ENCODE measurements around the gene GAS2. TPM values are rescaled to one million over a fixed set of nuclear protein-coding genes. Genes with fewer than 3 reads are reported as not detected.

Gene GAS2
- total RNA-seq, 1 experiment from 2014 or later = 9.4 TPM

GRCh38 chr11:22846726-22847125 is 180.3 kb downstream of the GAS2 start:
- H3K4me3 ChIP-seq (ENCODE audit: low read depth, low read length) = no peak overlapping the region
- no peak for TF ChIP-seq CTCF (IDR thresholded peaks at IDR 0.05; ENCODE audit: insufficient read depth in 1 of 2, low read depth in 1 of 2, low read length in 1 of 2, severe bottlenecking in 1 of 2, unreplicated experiment in 1 of 2)
- H3K36me3 Mint-ChIP-seq (ENCODE audit: insufficient read depth, unreplicated experiment) = no peaks in the 10 kb centered on the region
- intact Hi-C loops (cut with micrococcal nuclease; ENCODE audit: unreplicated experiment) = no loop called here
- H3K36me3 ChIP-seq (ENCODE audit: control insufficient read depth, insufficient read depth, low read length) = no peaks in the 10 kb centered on the region
- no peaks in the 10 kb centered on the region for H3K4me1 Mint-ChIP-seq (ENCODE audit: low read depth, unreplicated experiment)
- H3K9me3 ChIP-seq = no peaks in the 10 kb centered on the region
- ChIA-PET CTCF (no interaction called here), POLR2A (no interaction called here)
- BruUV-seq (replicated peaks) = no TSS peak
- DNase-seq = no peak
- no peak overlapping the region for H3K27ac Mint-ChIP-seq (ENCODE audit: unreplicated experiment)
- no peaks in the 10 kb centered on the region for H3K27me3 Mint-ChIP-seq (ENCODE audit: insufficient read depth, unreplicated experiment)
- no peaks in the 10 kb centered on the region for H3K9me3 Mint-ChIP-seq (ENCODE audit: unreplicated experiment)
- no peaks in the 10 kb centered on the region for H3K27me3 ChIP-seq (replicated peaks; ENCODE audit: control insufficient read depth, insufficient read depth, low read length)
- H3K4me1 ChIP-seq = no peaks in the 10 kb centered on the region
- no peak overlapping the region for H3K4me3 Mint-ChIP-seq (ENCODE audit: unreplicated experiment)

DNA sequence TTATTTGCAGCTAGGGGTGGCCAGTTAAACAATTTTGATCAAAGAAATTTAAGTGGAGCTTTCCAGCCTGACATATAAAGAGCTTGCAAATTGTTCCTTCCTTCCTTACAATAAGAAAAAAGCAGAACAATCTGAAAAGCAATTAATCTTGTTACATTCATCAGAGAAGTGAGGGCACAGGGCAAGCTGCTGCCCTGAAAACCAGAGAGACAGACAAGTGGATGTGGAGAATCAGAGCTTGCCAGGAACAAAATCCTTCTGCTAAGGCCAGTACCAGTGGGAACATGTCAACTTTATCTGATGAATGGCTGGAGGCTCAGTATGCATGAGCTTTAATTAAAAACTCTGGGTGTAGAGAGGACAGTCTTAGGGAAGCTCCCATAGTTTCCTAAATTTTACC is 185.1 kb downstream of the GAS2 start:
- ChIA-PET POLR2A (no interaction called here), CTCF (interaction anchor here (0.7 kb wide), 1 partner anchor 22 kb away, joined by 3 read pairs; the partner anchor contains the start of gene SVIP)
- H3K4me1 Mint-ChIP-seq (ENCODE audit: low read depth, unreplicated experiment) = no peaks in the 10 kb centered on the region
- no peak overlapping the region for H3K4me3 Mint-ChIP-seq (ENCODE audit: unreplicated experiment)
- no peaks in the 10 kb centered on the region for H3K36me3 Mint-ChIP-seq (ENCODE audit: insufficient read depth, unreplicated experiment)
- no peak overlapping the region for H3K27ac Mint-ChIP-seq (ENCODE audit: unreplicated experiment)
- no peaks in the 10 kb centered on the region for H3K9me3 ChIP-seq
- peaks cover 6% of the 10 kb centered on the region for H3K27me3 Mint-ChIP-seq (ENCODE audit: insufficient read depth, unreplicated experiment)
- H3K4me1 ChIP-seq = no peaks in the 10 kb centered on the region
- no TSS peak for BruUV-seq (replicated peaks)
- no peak overlapping the region for H3K4me3 ChIP-seq (ENCODE audit: low read depth, low read length)
- H3K27me3 ChIP-seq (replicated peaks; ENCODE audit: control insufficient read depth, insufficient read depth, low read length) = no peaks in the 10 kb centered on the region
- peaks cover 11% of the 10 kb centered on the region for H3K9me3 Mint-ChIP-seq (ENCODE audit: unreplicated experiment)
- intact Hi-C loops (cut with micrococcal nuclease; ENCODE audit: unreplicated experiment) = no loop called here
- no peak for TF ChIP-seq CTCF (IDR thresholded peaks at IDR 0.05; ENCODE audit: insufficient read depth in 1 of 2, low read depth in 1 of 2, low read length in 1 of 2, severe bottlenecking in 1 of 2, unreplicated experiment in 1 of 2)
- H3K36me3 ChIP-seq (ENCODE audit: control insufficient read depth, insufficient read depth, low read length) = no peaks in the 10 kb centered on the region
- no peak for DNase-seq

DNA sequence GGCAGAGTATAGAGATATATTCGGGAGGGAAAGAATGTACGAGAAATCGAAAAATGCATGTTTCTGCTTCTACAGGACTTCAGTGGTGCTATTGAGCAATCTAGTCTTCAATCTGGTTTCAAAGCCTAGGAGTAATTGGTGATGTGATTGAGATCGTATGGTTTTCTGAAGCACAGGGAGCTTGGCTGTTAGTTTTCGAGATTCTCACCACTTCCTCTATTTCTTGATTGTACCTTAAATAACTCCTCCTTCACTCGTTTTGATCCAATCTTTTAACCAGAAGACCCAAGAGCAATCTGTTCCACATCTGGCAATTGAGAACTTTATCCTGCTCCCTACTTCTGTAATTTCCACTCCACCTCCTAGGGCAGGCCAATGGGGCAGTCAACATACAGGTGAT is 193.3 kb downstream of the GAS2 start:
- H3K9me3 ChIP-seq = no peaks in the 10 kb centered on the region
- H3K27me3 Mint-ChIP-seq (ENCODE audit: insufficient read depth, unreplicated experiment) = peaks cover 5% of the 10 kb centered on the region
- ChIA-PET CTCF (no interaction called here), POLR2A (no interaction called here)
- no peak overlapping the region for H3K4me3 Mint-ChIP-seq (ENCODE audit: unreplicated experiment)
- no peaks in the 10 kb centered on the region for H3K36me3 ChIP-seq (ENCODE audit: control insufficient read depth, insufficient read depth, low read length)
- intact Hi-C loops (cut with micrococcal nuclease; ENCODE audit: unreplicated experiment) = no loop called here
- H3K9me3 Mint-ChIP-seq (ENCODE audit: unreplicated experiment) = no peaks in the 10 kb centered on the region
- no peak overlapping the region for H3K27ac Mint-ChIP-seq (ENCODE audit: unreplicated experiment)
- no peaks in the 10 kb centered on the region for H3K27me3 ChIP-seq (replicated peaks; ENCODE audit: control insufficient read depth, insufficient read depth, low read length)
- H3K4me3 ChIP-seq (ENCODE audit: low read depth, low read length) = no peak overlapping the region
- DNase-seq = no peak
- no peaks in the 10 kb centered on the region for H3K36me3 Mint-ChIP-seq (ENCODE audit: insufficient read depth, unreplicated experiment)
- no TSS peak for BruUV-seq (replicated peaks)
- H3K4me1 ChIP-seq = no peaks in the 10 kb centered on the region
- no peak for TF ChIP-seq CTCF (IDR thresholded peaks at IDR 0.05; ENCODE audit: insufficient read depth in 1 of 2, low read depth in 1 of 2, low read length in 1 of 2, severe bottlenecking in 1 of 2, unreplicated experiment in 1 of 2)
- H3K4me1 Mint-ChIP-seq (ENCODE audit: low read depth, unreplicated experiment) = no peaks in the 10 kb centered on the region

Data from Caco-2 (cell line).